Measurements from ENCODE around the gene RNF112.
"Not testable (repeated sequence)": the region's sequence is repeated elsewhere in the genome, so short reads cannot be mapped to it uniquely, and the experiment has no call there.

RNF112 gene

DNA sequence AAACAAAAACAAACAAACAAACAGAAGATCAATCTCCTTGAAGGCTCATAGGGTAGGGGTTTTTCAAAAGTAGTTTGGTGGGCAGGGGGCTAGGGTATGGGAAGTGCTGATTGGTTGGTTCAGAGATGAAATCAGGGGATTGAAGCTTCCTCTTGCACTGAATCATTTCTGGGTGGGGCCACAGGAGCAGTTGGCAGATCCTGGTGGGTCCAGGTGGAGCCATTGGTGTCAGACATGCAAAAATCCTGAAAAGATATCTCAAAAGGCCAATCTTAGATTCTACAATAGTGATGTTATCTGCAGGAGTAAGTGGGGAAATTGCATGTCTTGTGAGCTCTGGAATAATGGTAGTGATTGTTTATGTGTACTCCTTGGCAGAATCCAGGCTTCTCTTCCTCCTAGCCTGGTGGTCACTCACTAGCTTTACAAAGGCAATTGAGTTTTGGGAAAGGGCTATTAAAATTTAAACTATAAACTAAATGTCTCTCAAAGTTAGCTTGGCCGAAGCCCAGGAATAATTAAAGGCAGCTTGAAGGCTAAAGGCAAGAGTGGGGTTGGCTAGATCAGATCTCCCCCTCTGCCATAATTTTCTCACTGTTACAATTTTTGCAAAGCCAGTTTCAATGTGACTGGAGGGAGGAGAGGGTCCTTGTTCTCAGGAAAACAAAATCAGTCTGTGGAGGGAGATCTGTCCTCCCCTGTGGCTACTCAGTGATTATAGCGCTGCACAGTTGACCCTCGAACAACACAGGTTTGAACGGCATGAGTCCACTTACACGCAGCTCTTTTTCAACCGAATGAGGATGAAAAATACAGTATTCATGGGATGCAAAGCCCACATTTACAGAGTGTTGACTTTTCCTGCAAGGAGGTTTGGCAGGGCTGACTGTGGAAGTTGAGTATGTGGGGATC lies 45.2 kb downstream of the RNF112 start:
- DNase-seq, result no peak

DNA sequence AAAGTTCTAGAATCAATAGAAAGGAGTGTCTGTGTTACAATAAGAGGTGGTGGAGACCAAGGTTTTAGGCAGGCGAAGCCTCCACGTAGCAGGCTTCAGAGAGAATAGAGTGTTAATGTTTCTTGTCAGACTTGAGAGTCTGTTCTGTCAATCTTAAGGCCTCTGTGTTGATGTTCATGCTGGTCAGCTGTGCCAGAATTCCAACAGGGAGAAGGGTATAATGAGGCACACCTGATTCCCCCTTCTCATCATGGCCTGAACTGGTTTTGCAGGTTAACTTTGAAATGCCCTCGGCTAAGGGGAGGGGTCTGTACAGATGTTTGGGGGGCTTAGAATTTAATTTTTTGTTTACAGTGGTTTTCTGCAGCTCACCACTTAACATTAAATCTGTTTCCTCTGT lies 46.0 kb downstream of the RNF112 start:
- DNase-seq, result no peak

DNA sequence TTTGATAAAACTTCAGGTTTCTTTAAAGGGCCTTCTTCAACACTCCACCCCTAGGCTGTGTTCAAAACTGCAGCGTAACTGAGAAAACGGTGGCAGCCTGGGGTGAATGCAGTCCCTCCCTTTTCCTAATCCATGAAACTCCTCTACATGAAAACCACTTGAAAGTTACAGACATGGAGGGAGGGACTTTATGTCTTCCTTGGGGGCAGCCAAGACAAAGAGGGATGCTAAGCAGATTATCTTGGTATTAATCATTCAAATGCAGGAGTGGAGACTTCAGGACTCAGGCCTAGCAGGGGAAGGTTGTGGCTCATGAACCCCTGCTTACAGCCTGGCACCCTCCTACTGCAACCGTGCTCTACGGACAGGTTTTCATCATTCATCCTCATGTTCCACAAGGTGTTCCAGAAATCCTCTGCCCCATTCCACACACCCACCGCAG lies 46.8 kb downstream of the RNF112 start:
- DNase-seq, result no peak

DNA sequence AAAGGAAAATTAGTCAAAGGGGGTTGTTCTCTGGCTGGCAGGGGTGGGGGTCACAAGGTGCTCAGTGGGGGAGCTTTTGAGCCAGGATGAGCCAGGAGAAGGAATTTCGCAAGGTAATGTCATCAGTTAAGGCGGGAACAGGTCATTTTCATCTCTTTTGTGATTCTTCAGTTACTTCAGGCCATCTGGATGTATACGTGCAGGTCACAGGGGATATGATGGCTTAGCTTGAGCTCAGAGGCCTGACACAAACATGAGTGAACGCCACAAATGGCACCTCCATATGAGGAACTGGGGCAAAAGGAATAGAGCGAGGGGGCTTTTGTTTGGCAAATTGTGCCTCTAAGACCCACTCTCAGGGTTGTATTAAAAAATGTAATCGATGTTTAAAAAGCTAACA lies 47.4 kb downstream of the RNF112 start:
- DNase-seq, result not testable (repeated sequence)

DNA sequence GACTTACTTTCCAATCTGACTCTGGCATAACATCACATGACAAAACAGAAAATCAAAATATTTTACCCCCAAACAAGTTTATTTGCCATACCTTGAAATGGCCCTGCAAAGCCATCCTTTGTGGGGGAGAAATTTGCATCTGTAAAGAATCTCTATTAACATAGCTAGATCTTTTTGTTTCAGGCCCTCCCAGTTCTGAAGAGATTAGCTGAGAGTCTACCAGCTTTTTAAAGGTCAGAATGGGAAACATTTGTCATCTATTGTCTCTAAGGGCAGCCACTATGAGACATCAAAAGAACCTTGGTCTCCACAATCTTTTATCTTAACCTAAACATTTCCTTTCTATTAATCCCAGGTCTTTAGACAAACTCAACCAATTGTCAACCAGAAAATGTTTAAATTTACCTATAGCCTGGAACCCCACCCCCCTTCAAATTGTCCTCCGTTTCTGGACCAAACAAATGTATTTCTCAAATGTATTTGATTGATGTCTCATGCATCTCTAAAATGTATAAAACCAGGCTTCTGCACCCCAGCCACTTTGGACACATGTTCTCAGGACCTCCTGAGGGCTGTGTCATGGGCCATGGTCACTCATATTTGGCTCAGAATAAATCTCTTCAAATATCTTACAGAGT lies 48.1 kb downstream of the RNF112 start:
- not testable (repeated sequence) for DNase-seq

DNA sequence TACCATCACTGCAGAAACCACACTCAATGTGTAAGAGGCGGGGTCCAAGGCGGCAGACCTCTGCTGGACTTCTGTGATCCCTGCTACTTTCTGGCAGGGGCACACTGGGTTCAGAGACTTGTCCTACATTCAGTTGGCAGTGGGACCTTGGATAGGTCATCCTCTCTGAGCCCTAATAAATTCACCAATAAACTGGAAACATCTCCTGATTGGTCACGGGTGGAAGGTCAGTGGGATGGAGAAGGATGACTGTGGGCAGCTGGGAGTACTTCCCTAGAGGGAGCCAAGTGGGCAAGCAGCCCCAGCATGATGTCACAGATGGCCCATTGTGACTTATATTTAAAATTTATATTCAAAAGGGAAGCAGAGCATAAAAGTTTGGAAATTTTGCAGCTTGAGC lies 49.7 kb downstream of the RNF112 start:
- DNase-seq, result no peak

DNA sequence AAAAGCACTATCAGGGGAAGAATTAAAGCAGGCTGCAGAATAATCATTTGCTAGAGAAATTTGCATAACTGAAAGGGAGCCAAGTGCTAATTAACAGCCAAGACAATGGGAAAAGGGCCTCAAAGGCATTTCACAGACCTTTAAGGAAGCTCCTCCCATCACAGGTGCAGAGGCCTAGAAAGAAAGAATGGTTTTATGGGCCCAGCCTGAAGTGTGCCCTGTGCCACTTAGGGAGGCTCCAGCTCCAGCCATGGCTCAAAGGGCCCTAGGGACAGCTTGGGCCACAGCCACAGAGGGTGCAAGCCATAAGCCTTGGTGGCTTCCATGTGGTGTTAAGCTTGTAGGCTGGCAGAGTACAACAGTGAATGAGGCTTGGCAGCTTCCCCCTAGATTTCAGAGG lies 50.1 kb downstream of the RNF112 start:
- no peak for DNase-seq

DNA sequence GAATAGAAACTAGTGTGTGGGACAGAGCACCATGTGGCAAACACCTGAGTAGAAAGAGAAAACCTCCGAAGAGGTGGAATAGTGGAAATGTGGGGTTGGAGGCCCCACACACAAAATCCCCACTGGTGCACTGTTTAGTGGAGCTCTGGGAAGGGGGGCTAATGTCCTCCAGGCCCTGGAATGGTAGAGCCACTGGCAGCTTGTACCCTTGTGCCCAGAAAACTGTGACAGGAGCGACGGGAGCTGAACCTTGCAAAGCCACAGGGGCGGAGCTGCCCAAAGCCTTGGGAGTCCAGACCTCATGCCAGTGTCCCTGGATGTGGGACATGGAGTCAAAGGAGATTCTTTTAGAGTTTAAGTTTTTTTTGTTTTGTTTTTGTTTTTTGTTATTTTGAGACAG lies 50.6 kb downstream of the RNF112 start:
- no peak for DNase-seq

DNA sequence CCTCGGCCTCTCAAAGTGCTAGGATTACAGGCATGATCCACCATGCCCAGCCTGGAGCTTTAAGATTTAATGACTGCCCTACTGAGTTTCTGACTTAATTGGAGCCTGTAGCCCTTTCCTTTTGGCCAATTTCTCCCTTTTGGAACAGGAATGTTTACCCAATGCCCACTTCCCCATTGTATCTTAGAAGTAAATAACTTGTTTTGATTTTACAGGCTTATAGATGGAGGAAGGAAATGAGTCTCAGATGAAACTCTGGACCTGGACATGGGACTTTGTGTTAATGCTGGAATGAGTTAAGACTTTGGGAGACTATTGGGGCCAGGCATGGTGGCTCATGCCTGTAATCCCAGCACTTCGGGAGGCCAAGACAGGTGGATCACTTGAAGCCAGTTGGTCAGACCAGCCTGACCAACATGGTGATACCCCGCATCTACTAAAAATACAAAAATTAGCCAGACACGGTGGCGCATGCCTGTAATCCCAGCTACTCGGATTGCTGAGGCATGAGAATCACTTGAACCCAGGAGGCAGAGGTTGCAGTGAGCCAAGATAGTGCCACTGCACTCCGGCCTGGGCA lies 51.5 kb downstream of the RNF112 start:
- not testable (repeated sequence) for DNase-seq

DNA sequence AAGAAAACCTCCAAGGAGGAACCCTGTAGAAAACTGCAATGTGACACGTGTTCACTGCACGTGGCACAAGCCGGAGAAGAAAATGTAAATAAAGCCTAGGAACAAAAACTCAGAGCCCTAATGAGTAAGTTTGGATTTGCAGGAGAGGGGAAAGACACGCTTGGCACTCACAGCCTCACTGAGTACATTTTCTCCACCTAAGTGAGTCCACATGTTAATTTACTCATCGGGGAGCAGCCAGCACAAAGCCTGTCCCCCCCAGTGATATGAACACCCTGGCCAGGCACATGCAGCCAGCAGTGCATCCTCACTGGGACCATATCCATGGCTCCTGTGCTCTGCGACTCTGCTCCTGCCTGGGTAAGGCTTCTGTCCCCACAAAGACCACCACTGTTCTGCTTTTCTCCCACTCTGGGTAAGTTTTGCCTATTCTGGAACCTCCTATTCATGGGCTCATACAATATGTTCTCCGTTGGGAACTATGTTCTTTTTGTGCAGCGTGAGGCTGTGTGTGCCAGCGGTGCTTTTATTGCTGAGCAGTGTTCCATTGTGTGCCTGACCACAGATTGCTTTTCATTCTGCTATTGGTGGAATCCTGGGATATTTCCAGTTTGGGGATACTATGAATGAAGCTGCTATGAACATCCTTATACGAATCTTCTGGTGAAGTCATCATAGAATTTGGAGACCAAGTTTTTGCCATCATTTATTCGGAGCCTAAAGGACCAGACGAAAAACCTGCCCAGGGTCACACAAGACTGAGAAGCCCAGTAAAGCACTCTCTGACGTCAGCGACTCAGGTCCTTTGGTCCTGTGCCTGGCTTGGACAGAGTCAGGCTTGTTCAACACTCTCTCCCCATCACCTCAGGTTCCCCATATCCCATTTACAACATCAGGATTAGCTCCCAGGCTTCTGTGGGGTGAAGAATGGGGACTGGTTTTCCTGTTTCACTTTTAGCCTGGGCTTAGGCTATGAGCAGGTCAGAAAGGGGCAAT lies 53.3 kb downstream of the RNF112 start:
- no peak for DNase-seq
